ENCODE data around the gene ATXN1. TPM values are rescaled to one million over a fixed set of nuclear protein-coding genes. Genes with fewer than 3 reads are reported as not detected.

The ATXN1 gene
- total and polyA plus RNA-seq, 2 of the 13 experiments (the other 11 are each of a cell fraction or from before 2014, with no cell fraction given): 20.7 to 39.5 TPM

DNA sequence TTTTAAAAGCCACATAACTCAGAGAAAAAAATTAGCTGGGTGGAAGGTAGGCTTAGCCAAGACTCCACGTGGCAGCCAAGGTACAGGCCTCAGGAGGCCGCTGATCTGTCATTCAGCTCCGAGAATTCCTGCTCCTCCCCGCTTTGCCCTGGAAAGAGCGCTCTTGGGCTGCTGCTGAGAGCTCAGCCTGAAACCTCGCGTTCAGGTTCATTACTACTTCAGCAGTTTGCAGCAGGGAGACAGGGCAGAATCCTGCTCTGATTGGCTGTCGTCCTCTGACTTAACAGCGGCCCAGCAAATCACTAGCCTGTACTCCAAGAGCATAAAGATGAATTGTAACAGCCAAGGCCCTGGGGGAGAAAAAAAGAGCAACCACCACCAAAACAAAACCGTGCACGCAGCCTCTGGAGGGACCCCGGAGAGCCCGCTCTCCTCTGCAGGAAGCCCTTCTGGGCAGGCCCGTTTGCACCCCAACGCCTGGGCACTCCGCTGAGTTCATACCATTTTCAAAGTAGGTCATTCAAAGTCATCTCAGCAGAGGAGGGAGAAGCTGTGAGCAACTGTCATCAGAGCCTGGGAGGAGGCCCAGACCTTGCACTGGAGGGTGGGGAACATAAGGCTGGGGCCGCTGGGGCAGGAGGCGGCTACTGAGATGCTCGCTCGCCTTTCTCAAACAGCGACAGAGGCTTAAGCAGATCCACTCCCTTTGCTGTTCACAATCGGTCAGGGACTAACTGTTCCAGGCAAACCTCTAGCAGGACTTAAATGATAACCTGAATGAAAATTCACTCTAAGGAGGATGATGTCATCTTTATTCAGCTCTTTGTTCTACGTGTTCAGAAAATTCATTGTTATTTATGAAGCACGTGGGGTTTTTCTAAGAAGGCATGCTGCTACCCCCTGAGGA lies 42.3 kb upstream of the ATXN1 start (continued):
- TF ChIP-seq THRA (CRISPR knock-in tag; IDR thresholded peaks at IDR 0.05; ENCODE audit: borderline replicate concordance): no peak

GRCh38 chr6:16802071-16802470 lies 40.8 kb upstream of the ATXN1 start:
- Histone ChIP-seq H3K79me2 (ENCODE audit: insufficient read depth, low read length) (no peaks in the 10 kb centered on the region), H3K27ac (ENCODE audit: extremely low read length, insufficient read depth, low read length) (no peak overlapping the region), H4K20me1 (ENCODE audit: insufficient read depth, low read length) (no peaks in the 10 kb centered on the region), H2AFZ (ENCODE audit: low read length) (no peak overlapping the region), H3K9me3 (ENCODE audit: low read length) (no peaks in the 10 kb centered on the region), H3K9ac (ENCODE audit: insufficient read depth, low read depth, low read length) (no peak overlapping the region), H3K36me3 (replicated peaks in 1 of 2; ENCODE audit: control insufficient read depth in 1 of 2, insufficient read depth in 2 of 2, low read length in 2 of 2) (no peaks in the 10 kb centered on the region), H3K4me1 (ENCODE audit: insufficient read depth, low read length) (peaks cover 77% of the 10 kb centered on the region), H3K27me3 (ENCODE audit: control insufficient read depth in 1 of 2, insufficient read depth in 2 of 2, low read length in 2 of 2) (no peaks in the 10 kb centered on the region), H3K4me3 (replicated peaks in 1 of 3; ENCODE audit: insufficient read depth in 1 of 3, low read depth in 2 of 3, low read length in 3 of 3) (no peak overlapping the region), H3K4me2 (ENCODE audit: low read depth, low read length) (no peak overlapping the region)
- CTCF ChIA-PET (ENCODE audit: low intra/inter-chr PET ratio, low total read pairs): no interaction called here
- intact Hi-C loops (cut with micrococcal nuclease; ENCODE audit: unreplicated experiment): no loop called here
- DNase-seq (ENCODE audit: low spot score) (no peak), ATAC-seq (no peak), FAIRE-seq (no peak)
- BruUV-seq (replicated peaks): no TSS peak
- in situ Hi-C loops (cut with HindIII; ENCODE audit: extremely low pct_ligation_motif_present, low pct_unique_long_range_greater_than_20kb): no loop called here
- WGBS (ENCODE audit: low lambda C conversion rate): 75% methylated on average over 2 of the region's 2 CpGs
- TF ChIP-seq DMTF1 (CRISPR knock-in tag; IDR thresholded peaks at IDR 0.05) (no peak), ZSCAN21 (CRISPR knock-in tag; IDR thresholded peaks at IDR 0.05; ENCODE audit: borderline replicate concordance) (no peak)
- TF ChIP-seq, protein P1, sequence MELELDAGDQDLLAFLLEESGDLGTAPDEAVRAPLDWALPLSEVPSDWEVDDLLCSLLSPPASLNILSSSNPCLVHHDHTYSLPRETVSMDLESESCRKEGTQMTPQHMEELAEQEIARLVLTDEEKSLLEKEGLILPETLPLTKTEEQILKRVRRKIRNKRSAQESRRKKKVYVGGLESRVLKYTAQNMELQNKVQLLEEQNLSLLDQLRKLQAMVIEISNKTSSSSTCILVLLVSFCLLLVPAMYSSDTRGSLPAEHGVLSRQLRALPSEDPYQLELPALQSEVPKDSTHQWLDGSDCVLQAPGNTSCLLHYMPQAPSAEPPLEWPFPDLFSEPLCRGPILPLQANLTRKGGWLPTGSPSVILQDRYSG (CRISPR knock-in tag; IDR thresholded peaks at IDR 0.05): no peak
- POLR2A ChIA-PET: no interaction called here
